Measurements from ENCODE around the gene NCR3LG1.
A peak's percentile ranks its signal among the peaks of the same experiment; 100 is the strongest.

Gene NCR3LG1

DNA sequence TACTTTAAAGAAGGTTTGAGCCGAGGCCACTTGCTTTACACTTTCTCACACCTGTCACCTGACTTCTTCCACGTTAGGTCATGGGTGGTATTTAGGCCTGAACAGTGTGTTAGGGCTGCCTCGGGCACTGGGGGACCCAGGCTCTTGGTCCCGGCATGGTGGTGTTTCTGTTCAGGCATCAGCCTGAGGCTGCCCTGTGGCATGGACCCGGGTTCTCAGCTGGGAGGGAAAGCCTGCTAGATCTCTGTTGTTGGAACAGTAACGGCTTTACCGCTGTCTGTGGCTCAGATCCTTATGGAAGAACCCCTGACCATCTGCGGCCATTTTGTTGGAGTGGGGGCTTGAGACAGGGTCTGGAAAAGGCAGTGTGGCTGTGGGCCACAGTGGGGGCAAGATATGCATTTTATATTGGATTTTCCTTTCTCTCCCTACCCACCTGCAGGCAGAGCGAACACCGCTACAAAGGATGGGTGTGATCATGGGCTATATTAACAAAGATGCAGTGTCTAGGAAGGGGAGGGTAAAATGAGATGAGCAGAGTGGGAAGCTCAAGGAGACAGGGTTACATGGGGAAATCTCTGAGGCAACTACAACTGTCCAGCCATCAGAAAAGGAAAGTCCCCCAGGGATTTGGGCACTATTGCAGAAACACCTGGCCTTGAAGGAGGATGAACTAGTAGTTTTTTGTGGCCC, 38.5 kb downstream of the NCR3LG1 start:
- no peak overlapping the region for H3K27ac ChIP-seq

DNA sequence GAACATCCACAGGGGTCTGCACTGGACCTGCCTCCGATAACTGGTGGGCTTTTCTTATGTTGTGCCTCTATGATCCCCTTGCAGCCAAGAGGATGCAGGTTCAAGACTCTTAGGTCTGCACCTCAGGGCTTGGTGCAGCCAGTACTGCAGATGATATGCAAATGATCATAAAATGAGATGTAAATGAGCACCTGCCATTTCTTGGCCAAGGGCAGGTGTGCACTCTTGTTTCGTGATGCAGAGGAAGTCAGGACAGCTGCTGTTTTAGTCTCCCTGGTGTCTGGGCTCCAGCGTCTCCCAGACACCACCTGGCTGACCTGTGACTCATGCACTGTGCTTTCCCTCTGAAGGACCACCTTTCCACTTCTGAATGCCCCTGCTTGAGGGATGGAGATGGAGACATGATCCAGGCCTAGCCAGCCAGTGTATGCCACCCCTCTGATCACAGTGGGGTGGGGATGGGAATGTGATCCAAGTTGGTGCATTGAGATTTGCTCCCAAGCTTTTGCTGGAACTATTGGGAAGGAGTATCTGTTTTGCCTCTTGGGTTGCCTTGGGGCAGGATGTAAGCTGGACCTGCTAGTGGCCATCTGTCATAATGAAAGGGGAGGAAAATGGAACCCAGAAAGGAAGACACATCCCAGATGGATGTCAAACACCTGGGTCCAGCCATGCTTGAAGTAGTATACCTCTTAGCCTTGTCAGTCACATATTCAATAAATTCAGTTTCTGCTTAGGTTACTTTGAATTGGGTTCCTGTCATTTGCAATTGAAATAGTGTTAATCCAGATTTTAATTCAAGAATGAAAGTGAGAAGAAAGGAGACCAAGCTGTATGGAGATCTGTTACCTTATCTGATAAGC, 40.1 kb downstream of the NCR3LG1 start:
- Histone ChIP-seq H3K36me3 (no peaks in the 10 kb centered on the region), H3K9me3 (no peaks in the 10 kb centered on the region), H3K4me1 (ENCODE audit: control insufficient read depth in 1 of 2, insufficient read depth in 1 of 2, low read depth in 1 of 2, low read length in 1 of 2) (peaks cover 7 to 10% of the 10 kb centered on the region in 2 experiments), H3K27ac (no peak overlapping the region), H3K4me3 (ENCODE audit: low read depth in 1 of 2, low read length in 1 of 2) (no peak overlapping the region), H3K27me3 (peaks cover 44% of the 10 kb centered on the region)
- TF ChIP-seq, protein P1, sequence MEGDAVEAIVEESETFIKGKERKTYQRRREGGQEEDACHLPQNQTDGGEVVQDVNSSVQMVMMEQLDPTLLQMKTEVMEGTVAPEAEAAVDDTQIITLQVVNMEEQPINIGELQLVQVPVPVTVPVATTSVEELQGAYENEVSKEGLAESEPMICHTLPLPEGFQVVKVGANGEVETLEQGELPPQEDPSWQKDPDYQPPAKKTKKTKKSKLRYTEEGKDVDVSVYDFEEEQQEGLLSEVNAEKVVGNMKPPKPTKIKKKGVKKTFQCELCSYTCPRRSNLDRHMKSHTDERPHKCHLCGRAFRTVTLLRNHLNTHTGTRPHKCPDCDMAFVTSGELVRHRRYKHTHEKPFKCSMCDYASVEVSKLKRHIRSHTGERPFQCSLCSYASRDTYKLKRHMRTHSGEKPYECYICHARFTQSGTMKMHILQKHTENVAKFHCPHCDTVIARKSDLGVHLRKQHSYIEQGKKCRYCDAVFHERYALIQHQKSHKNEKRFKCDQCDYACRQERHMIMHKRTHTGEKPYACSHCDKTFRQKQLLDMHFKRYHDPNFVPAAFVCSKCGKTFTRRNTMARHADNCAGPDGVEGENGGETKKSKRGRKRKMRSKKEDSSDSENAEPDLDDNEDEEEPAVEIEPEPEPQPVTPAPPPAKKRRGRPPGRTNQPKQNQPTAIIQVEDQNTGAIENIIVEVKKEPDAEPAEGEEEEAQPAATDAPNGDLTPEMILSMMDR (IDR thresholded peaks at IDR 0.05), result no peak

More for the DNA sequence above, 38.5 kb downstream of the NCR3LG1 start:
- peaks cover 7 to 10% of the 10 kb centered on the region in 2 experiments for H3K4me1 ChIP-seq (ENCODE audit: control insufficient read depth in 1 of 2, insufficient read depth in 1 of 2, low read depth in 1 of 2, low read length in 1 of 2)
- H3K4me3 ChIP-seq (ENCODE audit: low read depth in 1 of 2, low read length in 1 of 2), result peak overlapping the region in 1 of 2 experiments; percentile 47
- no peaks in the 10 kb centered on the region for H3K36me3 ChIP-seq
- H3K27me3 ChIP-seq, result peaks cover 44% of the 10 kb centered on the region
- no peaks in the 10 kb centered on the region for H3K9me3 ChIP-seq
- TF ChIP-seq, protein P1 (IDR thresholded peaks at IDR 0.05), result no peak

DNA sequence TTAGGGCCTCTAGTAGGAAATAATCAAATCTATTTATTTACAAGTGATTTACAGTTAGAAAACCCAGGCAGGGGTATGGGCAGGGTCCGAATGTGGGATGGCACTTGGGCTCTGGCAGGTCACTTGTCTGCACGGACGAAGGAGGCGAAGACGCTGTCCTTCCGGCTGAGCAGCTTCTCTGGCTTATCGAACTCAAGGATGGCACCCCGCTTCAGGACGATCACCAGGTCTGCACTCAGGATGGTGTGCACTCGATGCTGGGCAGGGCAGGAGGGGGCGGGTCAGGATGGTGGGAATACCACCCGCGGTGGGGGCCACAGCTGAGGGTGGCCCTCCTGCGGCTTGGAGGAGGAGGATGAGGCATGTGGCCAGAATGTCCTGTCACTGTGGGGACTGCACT, 41.3 kb downstream of the NCR3LG1 start:
- TF ChIP-seq, protein P1 (IDR thresholded peaks at IDR 0.05), result no peak
- Histone ChIP-seq H3K27ac (no peak overlapping the region), H3K4me1 (ENCODE audit: control insufficient read depth in 1 of 2, insufficient read depth in 1 of 2, low read depth in 1 of 2, low read length in 1 of 2) (peaks cover 7 to 10% of the 10 kb centered on the region in 2 experiments), H3K27me3 (peaks cover 37% of the 10 kb centered on the region), H3K9me3 (no peaks in the 10 kb centered on the region), H3K4me3 (ENCODE audit: low read depth in 1 of 2, low read length in 1 of 2) (no peak overlapping the region), H3K36me3 (no peaks in the 10 kb centered on the region)

DNA sequence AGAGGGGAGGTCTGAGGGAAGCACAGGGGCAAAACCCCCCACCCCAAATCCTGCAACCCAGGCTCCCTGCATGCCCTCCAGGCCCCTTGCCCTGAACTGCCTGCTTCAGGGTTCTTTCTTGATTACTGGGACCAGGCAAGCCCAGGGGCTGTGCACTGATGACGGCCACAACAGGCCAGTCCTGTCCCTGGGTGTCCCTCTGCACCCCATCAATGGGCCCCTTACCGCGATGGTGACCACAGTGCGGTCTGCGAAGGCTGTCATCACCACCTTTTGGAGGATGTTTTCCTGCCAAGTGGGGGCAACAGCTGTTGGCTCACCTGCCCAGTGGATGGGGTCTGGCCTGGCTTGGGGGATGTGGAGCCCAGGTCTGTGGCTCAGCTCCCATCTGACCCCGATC, 41.9 kb downstream of the NCR3LG1 start:
- Histone ChIP-seq H3K36me3 (no peaks in the 10 kb centered on the region), H3K4me3 (ENCODE audit: low read depth in 1 of 2, low read length in 1 of 2) (no peak overlapping the region), H3K27ac (no peak overlapping the region), H3K27me3 (peaks cover 31% of the 10 kb centered on the region), H3K4me1 (ENCODE audit: control insufficient read depth in 1 of 2, insufficient read depth in 1 of 2, low read depth in 1 of 2, low read length in 1 of 2) (peaks cover 7 to 8% of the 10 kb centered on the region in 2 experiments), H3K9me3 (no peaks in the 10 kb centered on the region)
- TF ChIP-seq, protein P1 (IDR thresholded peaks at IDR 0.05), result no peak

DNA sequence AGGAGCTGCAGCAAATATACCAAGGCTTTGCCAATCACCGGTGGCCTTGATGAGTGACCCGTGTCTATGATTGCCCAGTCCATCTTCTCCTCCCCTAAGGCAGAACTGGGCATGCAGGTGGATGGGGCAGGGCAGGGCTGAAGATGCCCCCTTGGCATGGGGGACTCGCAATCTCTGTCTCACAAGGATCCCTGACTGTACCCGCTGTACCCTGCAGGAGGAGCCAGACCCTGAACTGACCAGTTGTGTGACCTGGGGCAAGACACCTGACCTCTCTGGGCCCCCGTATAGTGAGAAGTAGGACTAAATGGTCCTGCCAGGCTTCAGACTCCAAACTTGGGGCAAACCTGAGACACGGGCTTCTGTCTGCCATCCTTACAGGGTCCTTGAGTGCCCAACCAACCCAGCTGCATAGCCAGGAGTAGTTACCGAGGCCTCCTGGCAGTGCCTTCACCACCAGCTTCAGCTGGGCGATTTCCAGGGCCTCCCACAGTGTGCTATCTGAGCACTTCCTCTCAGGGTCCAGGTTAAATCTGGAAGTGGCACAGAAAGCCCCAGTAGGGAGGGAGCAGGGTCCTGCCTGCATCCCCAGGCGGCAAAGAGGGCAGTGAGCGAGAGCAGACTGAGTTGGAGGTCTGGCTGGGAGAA, 43.3 kb downstream of the NCR3LG1 start:
- no peak overlapping the region for H3K27ac ChIP-seq
- TF ChIP-seq, protein P1 (IDR thresholded peaks at IDR 0.05), result no peak
- no peaks in the 10 kb centered on the region for H3K36me3 ChIP-seq
- H3K4me1 ChIP-seq (ENCODE audit: control insufficient read depth in 1 of 2, insufficient read depth in 1 of 2, low read depth in 1 of 2, low read length in 1 of 2), result peaks cover 0 to 1% of the 10 kb centered on the region in 2 experiments
- no peak overlapping the region for H3K4me3 ChIP-seq (ENCODE audit: low read depth in 1 of 2, low read length in 1 of 2)
- no peaks in the 10 kb centered on the region for H3K9me3 ChIP-seq
- H3K27me3 ChIP-seq, result peaks cover 18% of the 10 kb centered on the region

Data from neutrophil (primary cell).